Astrocyte (in vitro differentiated cells and primary cell): ENCODE data around the gene PRR16.

Experiments used
- EZH2 ChIP-seq: IDR thresholded peaks from 2 replicates; pipeline ENCODE4 v1.6.1; 2012; ENCODE audit warnings: mild to moderate bottlenecking, low read length, inconsistent platforms; ENCODE audit not compliant: insufficient read depth
- TF ChIP-seq, protein P1 (sequence below): IDR thresholded peaks from 2 replicates; pipeline ENCODE4 v1.5.1; 2011; ENCODE audit warnings: low read depth, mild to moderate bottlenecking, inconsistent platforms, low read length, moderate library complexity; ENCODE audit not compliant: insufficient read depth

DNA sequence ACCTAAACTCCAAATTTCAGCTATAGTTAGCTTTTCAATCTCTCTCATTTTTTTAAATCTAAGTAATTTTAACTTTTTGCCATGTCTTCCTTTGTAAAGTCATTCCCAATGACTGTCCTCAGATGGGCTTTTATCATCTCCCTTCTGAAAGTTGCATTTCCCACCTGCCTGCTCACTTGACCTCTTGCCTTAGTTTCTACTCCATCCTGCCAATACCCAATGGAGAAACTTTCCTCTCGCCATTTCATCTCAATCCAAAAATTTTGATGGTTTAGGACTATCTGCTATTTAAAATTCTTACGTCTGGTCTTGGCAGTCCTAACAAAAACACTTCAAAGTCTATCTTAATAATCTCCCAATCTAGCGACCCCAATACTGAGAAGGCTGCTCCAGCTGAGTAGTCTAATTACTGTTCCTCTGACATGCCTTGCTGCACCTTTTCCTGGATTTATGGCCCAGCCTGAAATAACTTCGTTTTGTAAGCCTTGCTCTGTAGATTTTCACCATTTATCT is 231.3 kb downstream of the PRR16 start:
- TF ChIP-seq, protein P1, sequence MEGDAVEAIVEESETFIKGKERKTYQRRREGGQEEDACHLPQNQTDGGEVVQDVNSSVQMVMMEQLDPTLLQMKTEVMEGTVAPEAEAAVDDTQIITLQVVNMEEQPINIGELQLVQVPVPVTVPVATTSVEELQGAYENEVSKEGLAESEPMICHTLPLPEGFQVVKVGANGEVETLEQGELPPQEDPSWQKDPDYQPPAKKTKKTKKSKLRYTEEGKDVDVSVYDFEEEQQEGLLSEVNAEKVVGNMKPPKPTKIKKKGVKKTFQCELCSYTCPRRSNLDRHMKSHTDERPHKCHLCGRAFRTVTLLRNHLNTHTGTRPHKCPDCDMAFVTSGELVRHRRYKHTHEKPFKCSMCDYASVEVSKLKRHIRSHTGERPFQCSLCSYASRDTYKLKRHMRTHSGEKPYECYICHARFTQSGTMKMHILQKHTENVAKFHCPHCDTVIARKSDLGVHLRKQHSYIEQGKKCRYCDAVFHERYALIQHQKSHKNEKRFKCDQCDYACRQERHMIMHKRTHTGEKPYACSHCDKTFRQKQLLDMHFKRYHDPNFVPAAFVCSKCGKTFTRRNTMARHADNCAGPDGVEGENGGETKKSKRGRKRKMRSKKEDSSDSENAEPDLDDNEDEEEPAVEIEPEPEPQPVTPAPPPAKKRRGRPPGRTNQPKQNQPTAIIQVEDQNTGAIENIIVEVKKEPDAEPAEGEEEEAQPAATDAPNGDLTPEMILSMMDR, result no peak
- no peak for TF ChIP-seq EZH2
